K562 (cell line): ENCODE data around the gene SHROOM3. TPM values are rescaled to one million over a fixed set of nuclear protein-coding genes. Genes with fewer than 3 reads are reported as not detected.

Source experiments
- ATAC-seq: fragments of 200-7000 bp; cut with Tn5 transposase; 3 replicates; pipeline ENCODE4 v1.9.1; 2020; ENCODE audit warnings: moderate library complexity
- BruUV-seq: library from RNA; stranded (reverse); fragments of 400-500 nt; replicated peaks from 2 replicates; lab custom pipeline; 2021; lab: Mats Ljungman, UMichigan
- CTCF ChIA-PET: fragments of 300-600 bp; formaldehyde crosslinking; extraction: SDS; loops from one replicate; lab custom pipeline; 2021; ENCODE audit warnings: low intra/inter-chr PET ratio; lab: Yijun Ruan, JAX
- POLR2A ChIA-PET: fragments of 300-600, 350-650 bp; sonication (Branson Sonifier 250); formaldehyde crosslinking; extraction: SDS; loops from one replicate; lab custom pipeline; 2021; ENCODE audit warnings: antibody characterized with exemption, inconsistent platforms; lab: Yijun Ruan, JAX
- DNase-seq, 4 experiments: peaks; one replicate each; pipeline versions ENCODE4 v3.0.0 to v3.0.0-alpha.2; 2011 to 2018; ENCODE audit warnings: low spot score in 3 of 4, mixed read lengths in 3 of 4; ENCODE audit errors: extremely low read depth in 1 of 4
- FAIRE-seq: peaks from 2 replicates; lab custom pipeline; 2011; peaks lifted over from hg19 to GRCh38; lab: Jason Lieb, UNC
- H2AFZ ChIP-seq: 2 replicates; pipeline ENCODE4 v1.6.0; 2011; ENCODE audit warnings: low read depth, low read length, control low read depth, inconsistent platforms
- H3K27ac ChIP-seq: fragments of 200-600 bp; 3 replicates; pipeline ENCODE4 v1.8.0; 2011; ENCODE audit warnings: low read depth, mild to moderate bottlenecking, control low read depth, inconsistent platforms, low read length, moderate library complexity, mixed read lengths; ENCODE audit errors: extremely low read depth
- H3K27me3 ChIP-seq, 2 experiments: fragments of 300-600 bp in 1 of 2; 2 replicates in 1 of 2; 3 replicates in 1 of 2; pipeline versions ENCODE4 v1.6.0 to v1.8.0; 2011; ENCODE audit warnings: inconsistent platforms in 2 of 2, low read length in 2 of 2, mild to moderate bottlenecking in 1 of 2, mixed read lengths in 1 of 2, moderate library complexity in 1 of 2; ENCODE audit not compliant: control insufficient read depth in 2 of 2, insufficient read depth in 2 of 2
- H3K36me3 ChIP-seq: fragments of 300-600 bp; 3 replicates; pipeline ENCODE4 v1.8.0; 2011; ENCODE audit warnings: mild to moderate bottlenecking, low read length, inconsistent platforms; ENCODE audit not compliant: control insufficient read depth, insufficient read depth
- H3K4me1 ChIP-seq, 2 experiments: fragments of 200-600 bp in 1 of 2; replicated peaks in 1 of 2; 2 replicates in 1 of 2; 3 replicates in 1 of 2; pipeline versions ENCODE4 v1.5.1 to v1.8.0; 2011; ENCODE audit warnings: inconsistent platforms in 2 of 2, low read length in 2 of 2, mild to moderate bottlenecking in 1 of 2, mixed read lengths in 1 of 2, moderate library complexity in 1 of 2; ENCODE audit not compliant: control insufficient read depth in 2 of 2, insufficient read depth in 2 of 2
- H3K4me2 ChIP-seq: 2 replicates; pipeline ENCODE4 v1.6.1; 2011; ENCODE audit warnings: low read length, control low read depth, inconsistent platforms, mixed read lengths; ENCODE audit not compliant: insufficient read depth
- H3K4me3 ChIP-seq: fragments of 200-600 bp; sonication (generic), shearing (Covaris generic); 2 replicates; pipeline ENCODE4 v1.5.1; 2016; ENCODE audit warnings: control low read depth, inconsistent platforms
- H3K79me2 ChIP-seq: fragments of 200-600 bp; 3 replicates; pipeline ENCODE4 v1.8.0; 2011; ENCODE audit warnings: low read length, inconsistent platforms; ENCODE audit not compliant: control insufficient read depth, insufficient read depth
- H3K9ac ChIP-seq, 2 experiments: 2 replicates each; pipeline versions ENCODE4 v1.6.0 to v1.6.1; 2011; ENCODE audit warnings: low read depth in 2 of 2, low read length in 2 of 2, control low read depth in 1 of 2, inconsistent platforms in 1 of 2, mild to moderate bottlenecking in 1 of 2, mixed read lengths in 1 of 2; ENCODE audit not compliant: insufficient read depth in 1 of 2
- H3K9me1 ChIP-seq: one replicate; pipeline ENCODE4 v1.6.0; 2011; ENCODE audit warnings: inconsistent platforms, mild to moderate bottlenecking, low read length, moderate library complexity; ENCODE audit not compliant: control insufficient read depth, insufficient read depth
- H3K9me3 ChIP-seq: replicated peaks from 2 replicates; pipeline ENCODE4 v1.5.1; 2011; ENCODE audit warnings: low read depth, low read length, inconsistent platforms; ENCODE audit not compliant: control insufficient read depth, insufficient read depth
- H4K20me1 ChIP-seq: replicated peaks from 2 replicates; pipeline ENCODE4 v1.6.1; 2011; ENCODE audit warnings: low read length, inconsistent platforms, mixed read lengths; ENCODE audit not compliant: control insufficient read depth, insufficient read depth
- DLX4 ChIP-seq: fragments of 250-450 bp; sonication (Bioruptor Pico); IDR thresholded peaks from 2 replicates; pipeline ENCODE4 v1.6.1; 2021; ENCODE audit warnings: mild to moderate bottlenecking
- EWSR1 ChIP-seq: fragments of 450-650 bp; IDR thresholded peaks from 2 replicates; pipeline ENCODE4 v1.6.1; 2018; ENCODE audit warnings: borderline replicate concordance, mild to moderate bottlenecking, low read depth, moderate library complexity; ENCODE audit not compliant: partially characterized antibody
- ILK ChIP-seq: fragments of 450-650 bp; IDR thresholded peaks from 2 replicates; pipeline ENCODE4 v1.6.1; 2016; ENCODE audit warnings: missing genetic modification characterization, low read depth, mild to moderate bottlenecking, missing compliant biosample characterization, moderate library complexity, borderline replicate concordance
- MAFG ChIP-seq: fragments of 450-650 bp; conservative IDR thresholded peaks from 2 replicates; pipeline ENCODE4 v1.6.1; 2016; ENCODE audit warnings: missing genetic modification characterization, missing compliant biosample characterization
- YY1 ChIP-seq, 3 experiments: IDR thresholded peaks; 2 replicates each; pipeline ENCODE4 v1.6.1; 2011; ENCODE audit warnings: low read length in 2 of 3, mild to moderate bottlenecking in 2 of 3, moderate library complexity in 2 of 3, borderline replicate concordance in 1 of 3, control low read depth in 1 of 3, low read depth in 1 of 3; ENCODE audit not compliant: insufficient read depth in 3 of 3, insufficient replicate concordance in 2 of 3, control insufficient read depth in 1 of 3, insufficient read length in 1 of 3; ENCODE audit errors: extremely low read depth in 1 of 3
- ZBTB17 ChIP-seq: fragments of 450-650 bp; formaldehyde crosslinking; IDR thresholded peaks from 2 replicates; pipeline ENCODE4 v1.4.0; 2020; ENCODE audit warnings: mild to moderate bottlenecking
- ZBTB43 ChIP-seq: sonication (generic); formaldehyde crosslinking; IDR thresholded peaks from 2 replicates; pipeline ENCODE4 v1.8.0; 2023; ENCODE audit warnings: mild to moderate bottlenecking, missing genetic modification reagents
- ZSCAN29 ChIP-seq: fragments of 450-650 bp; IDR thresholded peaks from 2 replicates; pipeline ENCODE4 v1.6.1; 2017
- WGBS: fragments of 100-300 bp; shearing (Covaris generic); methylation state at CpG from one replicate; pipeline ENCODE4 v1.1.6; 2016; ENCODE audit warnings: low coverage, mixed read lengths; ENCODE audit not compliant: insufficient coverage; ENCODE audit errors: missing lambda C conversion rate; 5-methylcytosine and 5-hydroxymethylcytosine counted together
- in situ Hi-C: fragments of 300-500 bp; cut with MboI; formaldehyde crosslinking; loops from 4 replicates; pipeline ENCODE4 v1.15.0; 2018; ENCODE audit warnings: inconsistent platforms, mixed read lengths
- intact Hi-C: fragments of 100-400 bp; cut with micrococcal nuclease; formaldehyde crosslinking; loops from 2 replicates; pipeline ENCODE4 v1.14.2; 2022
- polyA plus RNA-seq, 8 experiments: library from polyadenylated mRNA; depleted of rRNA in 4 of 8; stranded (reverse) in 5 of 8; unstranded in 3 of 8; fragments of >200 nt; fragmentation: Nextera tagmentation in 2 of 8; fragmentation: Illumina TruSeq in 1 of 8; extraction: Ambion mirVana in 2 of 8; extraction: Trizol in 1 of 8; gene quantifications; 2 replicates each; pipeline versions ENCODE4 v1.2.1 to v1.2.3, GENCODE V29; 2011 to 2014; ENCODE audit warnings: inconsistent platforms in 1 of 8, missing spikeins in 1 of 8
- total RNA-seq, 7 experiments: library from RNA; depleted of rRNA in 6 of 7; stranded (reverse); fragments of >200 nt in 6 of 7; fragmentation: Illumina TruSeq in 2 of 7; extraction: Trizol in 2 of 7; gene quantifications; 2 replicates each; pipeline versions ENCODE4 v1.2.1 to v1.2.3, GENCODE V29; 2011 to 2021; ENCODE audit warnings: low replicate concordance in 1 of 7

Gene SHROOM3
- total and polyA plus RNA-seq, 9 of the 15 experiments (the other 6 are each of a cell fraction or from before 2014, with no cell fraction given): 0.01 to 0.07 TPM; not detected in 7

GRCh38 chr4:76420188-76420761 lies 14.8 kb upstream of the SHROOM3 start:
- Histone ChIP-seq H3K4me3 (no peak overlapping the region), H3K36me3 (no peaks in the 10 kb centered on the region), H3K4me2 (no peak overlapping the region), H3K9ac (no peak overlapping the region), H4K20me1 (no peaks in the 10 kb centered on the region), H2AFZ (no peak overlapping the region), H3K4me1 (no peaks in the 10 kb centered on the region; a peak in 1 of 5 replicates), H3K27ac (no peak overlapping the region), H3K79me2 (no peaks in the 10 kb centered on the region), H3K27me3 (no peaks in the 10 kb centered on the region), H3K9me3 (no peaks in the 10 kb centered on the region), H3K9me1 (no peaks in the 10 kb centered on the region)
- in situ Hi-C loops: no loop called here
- intact Hi-C loops: no loop called here
- CTCF ChIA-PET: no interaction called here
- DNase-seq (no peak), FAIRE-seq (no peak), ATAC-seq (no peak)
- WGBS: 48% methylated on average over 18 of the region's 18 CpGs
- POLR2A ChIA-PET: no interaction called here
- no TSS peak for BruUV-seq
- TF ChIP-seq EWSR1: no peak
- TF ChIP-seq DLX4: no peak
- no peak for TF ChIP-seq ZBTB17 (CRISPR knock-in tag)
- no peak for TF ChIP-seq ZBTB43 (CRISPR knock-in tag)
- no peak for TF ChIP-seq ZSCAN29
- no peak for TF ChIP-seq ILK (tag)
- no peak for TF ChIP-seq MAFG
- no peak for TF ChIP-seq YY1 (IDR thresholded peaks at IDR 0.05; ENCODE audit: borderline replicate concordance in 1 of 3, control insufficient read depth in 1 of 3, extremely low read depth in 1 of 3, insufficient read depth in 3 of 3, insufficient read length in 1 of 3, insufficient replicate concordance in 2 of 3, low read depth in 1 of 3, low read length in 2 of 3)
